GM21576 (cell line): ENCODE measurements around the gene USP35.

Source experiments
- ATAC-seq: cut with Tn5 transposase; IDR thresholded peaks from one replicate; pipeline ENCODE4 v1.9.1; 2021; ENCODE audit warnings: mild to moderate bottlenecking, moderate library complexity; ENCODE audit not compliant: unreplicated experiment

USP35 gene

GRCh38 chr11:78188286-78189173 is at the start of gene USP35, which contains the start of gene KCTD21:
Gene USP35 (plus strand): TSS chr11:78188919. CDS start chr11:78196246, 7,327 bp downstream.
Gene KCTD21 (minus strand): TSS chr11:78188626. CDS start chr11:78174554, 14,072 bp downstream.
- peak; percentile 95 for ATAC-seq

- peak; percentile 93 for ATAC-seq
These were observed 49.0 kb upstream of the USP35 start, which contains the start of gene ALG8 for GRCh38 chr11:78139422-78140391. Gene ALG8 (minus strand): TSS chr11:78139626. CDS start chr11:78139588, 38 bp downstream.

DNA sequence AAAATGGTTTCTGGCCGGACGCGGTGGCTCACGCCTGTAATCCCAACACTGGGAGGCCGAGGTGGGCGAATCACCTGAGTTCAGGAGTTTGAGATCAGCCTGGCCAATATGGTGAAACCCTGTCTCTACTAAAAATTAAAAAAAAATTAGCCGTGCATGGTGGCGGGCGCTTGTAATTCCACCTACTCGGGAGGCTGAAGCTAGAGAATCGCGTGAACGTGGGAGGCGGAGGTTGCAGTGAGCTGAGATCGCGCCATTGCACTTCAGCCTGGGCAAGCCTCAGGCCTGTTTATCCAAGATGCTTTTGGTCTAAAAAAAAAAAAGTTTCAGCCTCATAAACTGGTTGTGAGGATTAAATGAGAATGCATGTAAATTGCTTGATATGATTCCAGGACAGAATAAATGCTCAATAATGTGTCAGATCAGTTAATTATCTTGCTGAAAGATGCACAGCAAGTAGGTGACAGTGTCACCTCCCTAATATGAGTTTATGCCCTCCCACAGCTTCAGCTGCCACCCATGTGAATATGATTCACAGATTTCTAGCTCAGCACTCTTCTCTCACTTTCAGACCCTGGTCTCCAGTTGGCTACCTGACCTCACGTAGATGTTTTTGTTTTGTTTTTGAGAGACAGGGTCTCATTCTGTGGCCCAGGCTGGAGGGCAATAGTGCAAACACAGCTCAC is 48.2 kb upstream of the USP35 start:
- ATAC-seq = no peak

DNA sequence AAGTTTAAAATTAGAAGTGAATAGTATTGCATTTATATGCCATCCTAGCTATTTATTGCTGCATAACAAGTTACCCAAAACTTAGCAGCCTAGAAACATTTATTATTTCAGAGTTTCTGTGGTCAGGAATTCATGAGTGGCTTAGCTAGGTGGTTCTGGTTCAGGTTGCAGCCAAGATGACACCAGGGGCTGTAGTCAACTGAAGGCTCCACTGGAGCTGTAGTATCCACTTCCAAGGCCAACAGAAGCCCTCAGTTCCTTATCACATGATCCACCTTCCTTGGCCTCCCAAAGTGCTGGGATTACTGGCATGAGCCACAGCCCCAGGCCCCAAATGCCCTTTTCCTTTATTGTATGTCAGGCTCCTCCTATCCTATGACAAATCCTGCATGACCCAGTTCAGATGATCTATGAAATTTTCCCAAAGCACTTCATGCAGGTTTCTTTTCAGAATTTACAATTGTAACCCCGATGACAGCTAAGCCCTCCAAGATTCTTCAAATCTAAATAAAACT is 43.2 kb upstream of the USP35 start:
- no peak for ATAC-seq

GRCh38 chr11:78147807-78148206 is 40.9 kb upstream of the USP35 start:
- no peak for ATAC-seq

GRCh38 chr11:78149646-78150045 is 39.1 kb upstream of the USP35 start:
- no peak for ATAC-seq

- ATAC-seq = no peak
These were observed 38.4 kb upstream of the USP35 start for GRCh38 chr11:78150346-78150745.

DNA sequence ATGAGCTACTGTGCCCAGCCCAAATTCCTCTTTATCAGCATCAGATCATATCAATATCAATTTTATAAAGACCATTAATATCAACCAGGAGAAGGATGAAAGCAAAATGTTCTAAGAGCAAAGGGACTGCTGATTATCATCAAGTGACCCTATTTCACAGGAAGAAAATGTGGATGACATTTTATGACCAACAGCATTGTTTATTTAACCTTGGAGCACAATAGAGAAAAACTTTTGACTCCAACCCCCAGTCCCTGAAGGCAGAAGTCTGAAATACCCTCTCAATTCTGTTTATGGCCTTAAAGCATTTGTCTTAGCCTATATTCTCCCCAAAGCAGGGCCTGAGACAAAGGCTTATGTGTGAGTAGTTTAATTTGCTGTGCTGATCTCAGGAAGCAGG is 38.0 kb upstream of the USP35 start:
- ATAC-seq = no peak

GRCh38 chr11:78151804-78152203 is 36.9 kb upstream of the USP35 start:
- no peak for ATAC-seq

- no peak for ATAC-seq
These were observed 32.4 kb upstream of the USP35 start for GRCh38 chr11:78156127-78156844.

GRCh38 chr11:78158987-78159652 is 29.6 kb upstream of the USP35 start:
- no peak for ATAC-seq

GRCh38 chr11:78160557-78160956 is 28.2 kb upstream of the USP35 start:
- no peak for ATAC-seq

DNA sequence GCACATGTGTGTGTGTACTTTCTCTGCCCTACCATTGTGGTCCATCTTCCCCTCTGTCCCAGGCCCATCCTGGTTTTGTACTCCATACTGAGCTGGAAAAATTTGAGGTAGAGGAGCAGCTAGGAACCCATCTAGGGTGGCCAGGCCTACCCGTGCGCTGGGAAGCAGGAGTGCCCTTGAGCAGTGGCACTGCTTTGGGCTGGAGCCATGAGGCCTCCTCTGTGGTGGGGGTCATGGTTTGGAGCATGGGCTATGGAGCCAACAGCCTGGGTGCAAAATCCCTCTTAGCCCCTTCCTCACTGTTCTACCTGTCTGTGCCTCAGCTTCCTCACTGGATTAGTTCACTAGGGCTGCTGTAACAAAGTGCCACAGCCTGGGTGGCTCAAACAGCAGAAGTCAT is 27.4 kb upstream of the USP35 start:
- ATAC-seq = no peak

DNA sequence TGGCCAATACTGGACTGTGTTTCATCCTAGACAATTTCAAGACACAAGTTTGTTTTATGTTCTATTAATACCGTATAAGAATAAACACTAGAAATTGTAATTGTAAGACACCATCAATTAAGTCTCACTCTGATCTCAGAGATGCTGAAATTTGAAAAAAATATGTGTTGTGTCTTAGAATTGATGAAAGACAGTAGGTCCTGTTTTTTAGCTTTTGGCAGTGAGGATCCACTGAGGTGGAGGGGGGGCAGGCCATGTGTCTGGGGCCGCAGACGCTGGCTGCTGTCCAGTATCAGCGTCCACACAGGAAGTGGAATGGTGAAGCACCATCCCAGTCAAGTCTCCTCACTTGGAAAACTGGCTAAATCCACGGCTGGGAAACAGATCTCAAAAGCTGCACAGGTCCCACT is 26.8 kb upstream of the USP35 start:
- no peak for ATAC-seq

GRCh38 chr11:78163828-78164227 is 24.9 kb upstream of the USP35 start:
- ATAC-seq = no peak

DNA sequence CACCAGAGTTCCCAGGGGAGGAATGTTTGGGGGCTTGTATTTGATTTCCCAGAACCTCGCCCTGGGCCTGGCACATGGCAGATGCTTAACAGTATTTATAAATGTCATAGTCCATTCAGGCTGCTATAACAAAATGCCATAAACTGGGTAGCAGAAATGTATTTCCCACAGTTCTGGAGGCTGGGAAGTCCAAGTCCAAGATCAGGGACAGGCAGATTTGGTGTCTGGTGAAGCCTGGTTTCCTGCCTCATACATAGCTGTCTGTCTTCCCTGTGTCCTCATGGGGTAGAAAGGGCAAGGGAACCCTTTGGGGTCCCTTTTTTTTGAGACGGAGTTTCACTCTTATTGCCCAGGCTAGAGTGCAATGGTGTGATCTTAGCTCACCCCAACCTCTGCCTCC is 24.2 kb upstream of the USP35 start:
- no peak for ATAC-seq

- no peak for ATAC-seq
These were observed 21.8 kb upstream of the USP35 start for GRCh38 chr11:78166855-78167469.

DNA sequence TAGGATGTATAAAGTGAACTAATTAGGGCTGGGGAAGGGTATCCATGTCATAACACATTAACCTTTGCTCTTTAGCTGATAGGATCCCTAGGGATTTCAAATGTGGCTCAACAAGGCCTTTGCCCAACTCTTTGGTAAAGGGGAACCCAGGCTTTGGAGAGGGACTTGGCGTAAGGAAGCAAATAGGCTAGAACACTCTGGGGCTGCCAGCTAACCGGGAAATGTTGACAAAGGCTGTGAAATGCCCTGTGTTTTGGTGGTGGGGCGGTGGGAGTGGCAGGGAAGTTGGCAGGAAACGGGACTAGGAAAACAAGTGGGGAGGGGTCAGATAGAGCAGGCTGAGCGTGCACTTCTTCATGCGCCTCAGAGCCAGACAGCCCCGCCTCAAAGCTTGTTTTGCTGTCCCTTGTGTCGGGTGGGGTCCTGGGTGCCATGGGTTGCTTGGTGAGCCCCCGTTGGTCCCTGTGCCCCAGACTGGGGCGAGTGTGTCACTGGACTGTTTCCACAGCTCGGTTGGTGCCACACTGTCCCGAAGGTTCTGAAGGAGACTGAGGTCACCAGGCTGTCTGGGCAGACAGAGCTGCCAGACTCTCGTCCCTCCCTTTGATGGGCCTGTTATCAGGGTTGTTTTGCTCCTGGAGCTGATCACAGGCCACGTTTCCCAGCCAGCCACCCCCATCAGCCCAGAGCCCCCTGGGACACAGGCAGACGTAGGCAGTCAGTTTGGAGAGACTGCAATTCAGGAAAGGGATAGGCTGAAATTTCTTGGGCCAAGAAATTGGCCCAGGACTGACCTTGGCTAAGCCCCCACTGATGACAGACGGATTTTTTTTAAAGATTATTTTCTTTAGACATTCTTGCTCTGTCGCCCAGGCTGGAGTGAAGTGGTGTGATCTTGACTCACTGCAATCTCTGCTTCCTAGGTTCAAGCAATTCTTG is 19.9 kb upstream of the USP35 start:
- ATAC-seq = no peak
